ENCODE results near the gene UTP18. TPM values are rescaled to one million over a fixed set of nuclear protein-coding genes. Genes with fewer than 3 reads are reported as not detected.

UTP18 gene
- total RNA-seq, 1 donor from 2014 or later, result 30.0 TPM

- ATAC-seq, result no peak
- Histone ChIP-seq H3K4me1 (no peaks in the 10 kb centered on the region), H3K27me3 (no peaks in the 10 kb centered on the region), H3K27ac (no peak overlapping the region), H3K36me3 (no peaks in the 10 kb centered on the region), H3K9me3 (no peaks in the 10 kb centered on the region), H3K4me3 (no peak overlapping the region)
- no peak for TF ChIP-seq CTCF (IDR thresholded peaks at IDR 0.05)
- intact Hi-C loops (cut with DNase I), result no loop called here
- DNase-seq, result no peak
Observed at GRCh38 chr17:51335006-51335590, 74.8 kb downstream of the UTP18 start.

GRCh38 chr17:51335883-51336822, 75.8 kb downstream of the UTP18 start:
- DNase-seq (no peak), ATAC-seq (no peak)
- Histone ChIP-seq H3K4me3 (no peak overlapping the region), H3K4me1 (no peaks in the 10 kb centered on the region), H3K36me3 (no peaks in the 10 kb centered on the region), H3K27ac (no peak overlapping the region), H3K27me3 (no peaks in the 10 kb centered on the region), H3K9me3 (no peaks in the 10 kb centered on the region)
- no peak for TF ChIP-seq CTCF (IDR thresholded peaks at IDR 0.05)
- intact Hi-C loops (cut with DNase I), result no loop called here

GRCh38 chr17:51341457-51341856, 81.1 kb downstream of the UTP18 start:
- Histone ChIP-seq H3K27ac (no peak overlapping the region), H3K36me3 (no peaks in the 10 kb centered on the region), H3K9me3 (no peaks in the 10 kb centered on the region), H3K4me1 (no peaks in the 10 kb centered on the region), H3K27me3 (no peaks in the 10 kb centered on the region), H3K4me3 (no peak overlapping the region)
- DNase-seq (no peak), ATAC-seq (no peak)
- TF ChIP-seq CTCF (IDR thresholded peaks at IDR 0.05), result no peak
- intact Hi-C loops (cut with DNase I), result no loop called here

GRCh38 chr17:51342257-51342656, 81.9 kb downstream of the UTP18 start:
- Histone ChIP-seq H3K4me1 (no peaks in the 10 kb centered on the region), H3K4me3 (no peak overlapping the region), H3K36me3 (no peaks in the 10 kb centered on the region), H3K9me3 (no peaks in the 10 kb centered on the region), H3K27me3 (no peaks in the 10 kb centered on the region), H3K27ac (no peak overlapping the region)
- intact Hi-C loops (cut with DNase I), result no loop called here
- no peak for TF ChIP-seq CTCF (IDR thresholded peaks at IDR 0.05)
- no peak for ATAC-seq
- DNase-seq, result no peak

GRCh38 chr17:51344532-51344931, 84.2 kb downstream of the UTP18 start:
- Histone ChIP-seq H3K9me3 (no peaks in the 10 kb centered on the region), H3K27me3 (no peaks in the 10 kb centered on the region), H3K27ac (no peak overlapping the region), H3K4me1 (no peaks in the 10 kb centered on the region), H3K36me3 (no peaks in the 10 kb centered on the region), H3K4me3 (no peak overlapping the region)
- intact Hi-C loops (cut with DNase I), result no loop called here
- no peak for TF ChIP-seq CTCF (IDR thresholded peaks at IDR 0.05)
- DNase-seq, result no peak
- ATAC-seq, result no peak
